Medulla oblongata (tissue), 1 donor: ENCODE measurements around the gene ST6GAL1.
"Not testable (repeated sequence)": the region's sequence is repeated elsewhere in the genome, so short reads cannot be mapped to it uniquely, and the experiment has no call there.

Source experiments
- DNase-seq: peaks from one replicate; pipeline ENCODE4 v3.0.0-alpha.2; 2015; ENCODE audit errors: extremely low spot score

ST6GAL1 gene

DNA sequence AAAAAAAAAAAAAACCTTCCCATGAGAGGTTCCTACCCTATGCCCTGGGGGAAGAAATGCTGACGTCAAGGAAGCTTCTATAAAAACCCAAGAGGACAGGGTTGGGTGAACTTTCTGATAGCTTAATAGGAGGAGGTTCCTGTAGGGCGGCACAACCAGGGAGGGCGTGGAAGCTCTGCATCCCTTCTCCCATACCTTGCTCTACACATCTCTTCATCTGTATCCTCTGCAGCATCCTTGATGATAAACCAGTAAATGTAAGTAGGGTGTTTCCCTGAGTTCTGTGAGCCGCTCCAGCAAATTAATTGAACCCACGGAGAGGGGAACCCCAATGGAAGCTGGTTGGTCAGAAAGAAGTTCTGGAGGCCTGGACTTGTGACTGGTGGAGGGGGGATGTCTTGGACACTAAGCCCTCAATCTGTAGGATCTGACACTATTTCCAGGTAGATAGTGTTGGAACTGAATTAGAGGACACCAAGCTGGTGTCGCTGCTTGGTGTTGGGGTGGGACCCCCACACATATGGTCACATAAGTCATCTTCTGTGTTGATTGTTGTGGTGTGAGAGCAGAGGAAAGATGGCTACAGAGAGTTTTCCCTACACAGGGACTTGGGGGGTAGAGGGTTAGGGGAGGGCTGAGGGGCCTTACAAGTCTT is 91.5 kb downstream of the ST6GAL1 start:
- no peak for DNase-seq

DNA sequence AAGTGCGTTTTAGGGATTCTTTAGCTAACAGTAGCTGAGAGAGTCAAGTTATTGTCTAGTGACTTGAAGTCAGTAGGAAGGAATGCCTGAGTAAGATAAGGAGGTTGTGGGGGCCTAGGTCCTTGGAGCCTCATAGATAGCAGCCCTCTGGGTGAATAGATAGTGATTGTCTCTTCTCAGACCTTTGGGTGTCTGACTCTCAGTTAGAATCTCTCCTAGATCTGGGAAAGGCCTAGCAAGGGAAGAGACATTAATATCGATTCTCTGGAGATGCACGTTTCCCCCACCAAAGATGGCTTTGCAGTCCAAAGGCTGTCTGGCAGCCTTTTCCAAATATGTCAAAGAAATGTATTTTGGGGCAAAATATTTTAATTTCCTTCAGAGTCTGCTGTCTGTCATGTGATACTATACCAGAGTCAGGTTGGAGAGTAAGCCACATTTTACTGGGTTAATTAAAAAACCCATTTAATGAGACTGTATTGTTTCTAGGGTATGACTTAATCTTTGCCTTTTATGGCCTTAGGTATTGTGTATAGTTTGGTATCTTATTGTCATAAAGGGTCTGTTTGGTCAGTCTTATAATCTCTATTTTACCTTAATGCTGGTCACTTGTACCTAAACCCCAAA is 92.2 kb downstream of the ST6GAL1 start:
- no peak for DNase-seq

DNA sequence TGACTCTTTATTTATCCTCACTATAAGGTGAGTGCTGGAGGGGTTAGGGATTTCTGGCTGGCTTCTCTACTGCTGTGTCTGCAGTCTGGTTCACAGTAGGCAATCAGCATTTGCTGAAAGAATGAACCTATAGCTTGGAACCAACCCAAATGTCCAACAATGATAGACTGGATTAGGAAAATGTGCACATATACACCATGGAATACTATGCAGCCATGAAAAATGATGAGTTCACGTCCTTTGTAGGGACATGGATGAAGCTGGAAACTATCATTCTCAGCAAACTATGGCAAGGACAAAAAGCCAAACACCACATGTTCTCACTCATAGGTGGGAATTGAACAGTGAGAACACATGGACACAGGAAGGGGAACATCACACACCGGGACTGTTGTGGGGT is 93.0 kb downstream of the ST6GAL1 start:
- not testable (repeated sequence) for DNase-seq

DNA sequence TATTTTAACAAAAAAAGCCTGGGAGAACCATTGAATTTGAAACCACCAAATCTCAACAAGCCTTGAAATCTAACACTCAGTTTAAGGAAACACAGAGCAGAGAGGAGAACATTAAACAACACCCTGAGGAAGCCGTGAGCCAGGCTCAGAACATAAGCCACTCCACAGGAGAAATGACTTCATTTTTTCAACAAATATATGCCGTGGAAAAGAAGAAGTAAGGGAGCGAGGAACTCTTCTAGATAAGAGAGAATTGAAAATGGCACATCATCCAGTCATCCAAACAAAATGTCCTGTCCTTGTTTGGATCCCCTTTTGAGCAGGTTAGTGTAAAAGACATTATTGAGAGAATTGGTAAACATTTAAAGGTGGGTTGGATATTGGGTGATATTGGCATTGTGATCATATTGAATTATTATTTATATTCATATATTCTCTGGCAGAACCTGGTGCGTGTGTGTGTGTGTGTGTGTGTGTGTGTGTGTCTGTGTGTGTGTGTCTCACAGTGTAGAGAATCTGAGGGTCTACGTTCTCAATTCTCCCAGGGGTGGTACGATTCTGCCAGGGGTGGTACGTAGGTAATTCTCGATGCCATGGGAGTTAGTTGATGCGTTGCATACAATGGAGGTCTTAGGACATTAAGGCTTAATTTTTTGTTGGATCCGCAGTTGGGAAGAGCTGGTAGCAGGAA is 94.4 kb downstream of the ST6GAL1 start:
- DNase-seq, result no peak

DNA sequence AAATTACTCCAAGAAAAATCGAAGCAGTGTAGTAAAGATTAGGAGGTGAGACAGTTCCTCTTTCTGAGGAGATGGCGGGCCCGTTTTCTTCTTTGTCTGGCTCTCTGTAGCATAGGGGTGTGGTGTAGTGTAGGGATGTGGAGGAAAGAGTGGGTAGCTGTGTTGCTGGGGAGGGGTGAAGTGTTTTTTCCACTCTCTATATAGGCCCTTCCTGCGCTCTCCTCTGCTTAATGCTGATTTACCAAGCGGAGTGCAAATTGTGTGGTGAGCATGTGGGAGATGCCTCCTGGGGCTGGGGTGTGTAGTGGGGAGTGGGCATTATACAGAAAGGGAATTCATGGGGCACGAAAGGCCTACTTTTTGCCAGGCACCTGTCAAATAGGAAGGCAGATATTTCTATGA is 94.9 kb downstream of the ST6GAL1 start:
- no peak for DNase-seq

DNA sequence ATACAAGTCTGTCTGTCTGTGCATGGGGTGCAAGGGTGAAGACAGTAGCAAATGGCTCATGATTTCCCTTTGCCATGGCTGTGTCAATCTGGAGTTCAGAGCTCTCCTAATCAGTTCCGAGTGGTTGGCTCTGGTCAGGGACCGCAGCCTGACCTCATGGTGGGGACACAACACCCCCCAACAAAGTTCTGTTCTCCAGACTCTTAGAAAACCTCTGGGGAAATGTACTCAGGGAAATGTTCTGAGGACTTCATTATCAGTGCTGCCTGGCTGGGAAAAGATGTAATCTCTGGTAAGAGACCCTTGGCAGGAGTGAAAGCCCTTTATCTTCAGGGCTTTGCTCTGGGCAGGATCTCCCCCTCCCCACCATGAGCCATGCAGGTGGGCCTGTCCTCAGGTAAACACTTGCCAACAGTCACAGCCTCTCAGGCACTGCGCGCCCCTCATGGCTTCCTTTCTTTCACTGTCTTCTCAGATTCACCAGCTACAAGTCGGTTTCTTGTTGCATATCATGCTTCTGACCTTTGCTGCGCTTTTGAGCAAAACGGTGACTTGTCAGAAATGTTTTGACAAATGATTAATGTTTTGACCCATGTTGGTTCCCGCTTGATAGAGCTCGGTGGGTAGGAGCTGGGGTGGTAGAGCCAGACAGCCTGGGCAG is 95.5 kb downstream of the ST6GAL1 start:
- no peak for DNase-seq

DNA sequence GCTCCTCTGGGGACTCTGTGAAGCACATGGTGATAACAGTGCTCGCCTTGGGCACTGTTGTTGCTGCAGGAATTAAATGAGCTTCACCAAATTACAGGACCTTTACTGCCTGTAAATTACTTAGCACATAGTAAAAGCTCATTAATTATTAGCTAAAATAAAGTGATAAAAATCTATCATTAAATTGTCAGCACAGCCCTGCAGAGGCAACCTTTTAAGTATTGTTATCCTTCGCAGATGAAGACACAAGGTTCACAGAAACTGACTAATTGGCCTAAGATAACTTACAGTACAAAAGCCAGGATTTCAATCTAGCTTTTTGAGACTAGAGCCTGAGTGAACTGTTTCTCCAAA is 96.0 kb downstream of the ST6GAL1 start:
- no peak for DNase-seq

DNA sequence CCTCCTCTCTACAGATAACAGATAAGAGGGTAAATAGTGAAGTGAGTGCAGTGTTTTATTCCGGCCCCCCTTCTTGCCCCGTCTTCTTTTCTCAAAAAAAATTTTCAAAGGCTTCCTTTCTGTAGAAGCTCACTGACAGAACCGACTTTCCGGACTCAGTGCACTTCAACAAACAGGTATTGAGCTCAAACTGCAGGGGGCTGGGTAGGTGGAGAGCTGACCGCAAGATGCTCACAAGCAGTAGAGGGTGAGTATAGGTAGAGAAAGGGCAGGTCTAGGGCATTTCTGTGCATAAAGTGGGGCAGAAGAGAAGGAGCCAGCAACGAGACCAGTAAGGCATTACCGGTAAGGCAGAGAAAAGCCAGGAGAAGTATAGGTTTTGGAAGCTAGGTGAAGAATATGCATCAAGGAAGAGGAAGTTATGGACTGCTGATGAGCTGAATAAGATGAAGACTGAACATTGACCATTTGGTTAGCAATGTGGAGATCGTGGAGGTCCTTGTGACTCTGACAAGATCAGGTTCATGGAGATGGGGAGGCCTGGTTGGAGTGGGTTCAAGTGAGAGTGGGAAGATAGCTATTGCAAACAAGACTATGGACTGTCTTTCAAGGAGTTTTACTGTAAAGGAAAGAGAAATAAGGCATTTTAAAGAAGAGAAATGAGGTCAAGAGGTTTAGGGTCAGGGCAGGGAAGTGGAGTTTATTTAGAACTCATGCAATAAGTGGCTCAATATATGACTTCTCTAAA is 97.4 kb downstream of the ST6GAL1 start:
- DNase-seq, result no peak

DNA sequence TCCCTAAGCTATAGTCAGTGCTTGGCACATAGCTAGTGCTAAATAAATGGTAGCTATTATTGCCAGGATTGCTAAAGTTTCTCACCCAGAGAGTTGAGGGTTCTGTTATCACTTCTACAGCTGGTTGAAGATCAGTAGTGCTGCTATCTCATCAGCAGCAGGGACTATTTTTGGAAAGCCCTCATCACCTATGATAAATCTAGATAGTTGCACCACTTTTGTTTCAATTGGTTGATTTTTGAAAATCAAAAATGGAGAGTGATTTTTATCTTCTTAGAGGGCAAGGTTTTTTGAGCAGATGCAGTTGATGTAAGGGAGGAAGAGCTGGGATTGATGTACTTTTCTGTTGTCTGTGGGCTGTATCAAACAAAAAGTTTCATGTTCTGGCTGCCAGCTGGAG is 101.6 kb downstream of the ST6GAL1 start:
- DNase-seq, result no peak

DNA sequence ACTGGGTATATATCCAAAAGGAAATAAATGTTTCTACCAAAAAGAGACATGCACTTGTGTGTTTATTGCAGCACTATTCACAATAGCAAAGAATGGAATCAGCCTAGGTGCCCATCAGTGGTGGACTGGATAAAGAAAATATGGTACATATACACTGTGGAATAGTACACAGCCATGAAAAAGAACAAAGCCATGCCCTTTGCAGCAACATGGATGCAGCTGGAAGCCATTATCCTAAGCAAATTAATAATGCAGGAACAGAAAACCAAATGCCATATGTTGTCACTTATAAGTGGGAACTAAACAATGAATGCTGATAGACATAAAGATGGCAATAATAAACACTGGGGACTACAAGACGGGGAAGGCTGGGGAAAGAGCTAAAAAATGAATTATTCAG is 106.1 kb downstream of the ST6GAL1 start:
- no peak for DNase-seq

DNA sequence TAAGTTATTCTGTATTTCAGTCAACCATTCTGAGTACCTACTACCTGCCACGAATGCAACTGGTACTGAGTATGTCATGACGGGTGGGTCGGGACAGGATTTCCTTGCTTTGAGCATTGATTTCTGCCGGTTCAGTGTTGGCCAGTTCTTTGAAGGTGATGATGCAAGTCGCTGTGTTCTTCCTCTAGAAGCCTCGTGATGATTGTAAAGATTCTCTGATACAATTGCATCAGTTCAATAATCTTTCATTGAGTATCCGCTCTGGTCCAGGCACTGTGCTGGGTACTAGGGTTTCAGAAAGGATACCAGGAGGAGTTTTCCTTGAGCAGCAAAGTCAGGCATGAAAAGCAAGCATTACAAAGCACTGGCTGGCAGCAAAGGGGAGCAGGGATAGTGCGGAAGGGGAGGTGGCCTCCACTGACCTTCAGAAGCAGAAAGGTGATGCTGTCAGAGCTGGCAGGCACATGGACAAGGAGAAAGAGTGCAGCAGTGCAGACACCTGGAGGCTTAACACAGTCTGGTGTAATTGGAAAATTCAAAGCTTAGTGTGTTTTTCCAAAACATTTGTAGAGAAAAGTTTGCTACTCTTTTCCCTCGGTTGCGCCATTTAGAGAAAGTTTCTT is 108.9 kb downstream of the ST6GAL1 start:
- no peak for DNase-seq

DNA sequence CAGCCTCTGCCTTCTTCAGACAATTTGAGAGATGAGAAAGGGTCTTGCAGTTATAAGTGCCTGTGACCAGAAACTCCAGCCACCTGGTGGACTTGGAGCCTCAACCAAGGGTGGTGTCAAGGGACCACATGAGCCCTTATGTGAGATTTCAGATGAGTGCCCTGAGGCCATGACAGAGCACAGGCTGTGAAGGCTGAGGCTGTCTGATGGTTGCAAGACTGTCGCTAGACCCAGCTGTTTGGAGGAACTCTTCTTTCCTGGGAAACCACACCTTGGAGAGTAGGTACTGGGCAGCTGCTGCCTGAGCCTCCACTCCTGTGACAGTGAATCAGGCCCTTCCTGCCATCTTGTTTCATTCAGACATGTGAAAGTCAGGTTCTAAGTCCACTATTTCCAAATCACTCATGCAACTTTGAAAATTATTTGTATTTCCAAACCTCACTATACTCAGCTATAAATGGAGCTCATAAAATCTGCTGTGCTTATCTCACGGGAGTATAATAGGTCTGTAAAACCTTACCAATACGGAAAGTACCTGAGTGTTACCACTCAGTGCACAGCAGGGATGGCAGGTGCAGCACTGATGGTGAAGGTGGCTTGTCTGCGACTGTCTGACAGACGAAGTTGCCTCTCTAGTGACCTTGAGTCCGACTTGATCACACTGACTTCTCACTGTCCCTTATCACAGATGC is 109.5 kb downstream of the ST6GAL1 start:
- no peak for DNase-seq

DNA sequence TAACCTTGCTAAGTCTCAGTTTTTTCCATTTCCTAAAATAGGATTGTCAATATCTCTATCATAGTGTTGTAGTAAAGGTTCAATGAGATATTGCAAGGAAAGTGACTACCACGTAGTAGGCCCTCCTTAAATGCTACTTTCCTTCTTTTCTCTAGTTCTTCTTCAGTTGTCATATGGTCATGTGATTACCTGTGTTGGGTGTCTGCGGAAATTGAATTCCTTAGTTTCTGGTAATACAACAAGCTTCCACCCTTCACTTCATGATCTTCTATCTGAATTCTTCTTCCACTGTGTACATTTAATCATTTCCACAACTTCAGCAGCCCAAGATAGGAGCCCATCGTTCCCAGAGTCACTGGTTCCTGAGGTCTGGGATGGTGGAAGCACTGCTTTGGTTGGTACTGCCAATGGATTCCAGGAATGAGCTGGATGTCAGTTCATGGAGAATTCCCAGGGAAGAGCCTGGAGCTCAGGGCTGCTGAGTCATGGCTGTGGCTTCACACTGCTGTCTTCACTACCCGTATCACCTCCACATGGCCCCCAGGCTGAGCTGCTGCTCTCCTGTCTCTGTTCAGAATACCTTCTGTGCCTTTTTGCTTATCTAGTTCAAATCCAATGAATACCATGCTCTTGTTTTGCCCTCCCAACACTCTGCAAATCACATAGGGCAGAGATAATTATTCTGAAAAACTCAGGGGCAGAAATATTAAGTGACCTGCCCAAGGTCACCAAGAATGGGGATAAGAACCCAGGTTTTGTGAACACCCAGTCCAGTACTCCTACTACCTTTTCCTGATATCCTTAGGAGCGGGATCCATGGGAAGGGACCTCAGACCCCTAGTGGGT is 110.4 kb downstream of the ST6GAL1 start:
- DNase-seq, result no peak

DNA sequence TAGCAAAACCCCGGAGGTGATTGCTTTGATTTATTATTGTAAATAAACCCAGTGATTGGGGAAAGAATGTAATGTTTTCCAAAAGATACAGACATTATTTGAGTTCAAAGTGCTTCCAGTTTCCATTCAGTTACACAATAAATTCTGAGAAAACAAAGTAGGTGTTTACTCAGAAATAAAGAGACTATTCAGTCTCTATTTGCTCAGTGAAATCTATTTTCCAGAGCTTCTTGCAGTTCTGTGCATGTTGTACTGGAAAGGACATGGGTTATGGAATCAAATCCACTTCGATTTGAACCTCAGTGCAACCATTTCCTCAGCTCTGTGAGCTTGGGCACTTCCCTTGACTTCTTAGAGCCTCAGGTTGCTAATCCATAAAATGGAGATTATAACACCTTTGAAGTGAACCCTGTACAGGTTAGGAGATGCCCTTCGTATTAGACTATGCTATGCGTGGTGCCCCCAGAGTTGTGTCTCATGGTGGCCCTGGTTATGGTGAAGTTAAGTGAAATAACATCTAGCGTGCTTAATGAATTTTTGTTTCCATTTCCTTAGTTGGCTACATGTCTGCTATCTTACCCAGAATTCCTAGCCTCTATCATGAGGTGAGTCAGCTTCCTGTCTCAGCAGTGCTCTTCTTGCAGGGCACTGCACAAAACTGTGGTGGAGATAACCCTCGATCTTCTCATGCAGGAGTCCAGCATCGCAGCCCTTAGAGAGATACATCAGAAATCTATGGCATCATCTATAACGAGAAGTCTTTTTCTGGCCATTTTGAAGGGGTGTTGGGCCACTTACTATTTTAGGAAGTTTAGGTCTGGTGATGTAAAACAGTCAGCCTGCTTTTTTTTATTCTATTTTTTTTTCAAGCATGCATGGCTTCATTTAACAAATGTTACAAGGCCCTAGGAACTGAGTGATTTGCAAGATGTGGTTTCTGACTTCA is 111.3 kb downstream of the ST6GAL1 start:
- DNase-seq, result no peak

DNA sequence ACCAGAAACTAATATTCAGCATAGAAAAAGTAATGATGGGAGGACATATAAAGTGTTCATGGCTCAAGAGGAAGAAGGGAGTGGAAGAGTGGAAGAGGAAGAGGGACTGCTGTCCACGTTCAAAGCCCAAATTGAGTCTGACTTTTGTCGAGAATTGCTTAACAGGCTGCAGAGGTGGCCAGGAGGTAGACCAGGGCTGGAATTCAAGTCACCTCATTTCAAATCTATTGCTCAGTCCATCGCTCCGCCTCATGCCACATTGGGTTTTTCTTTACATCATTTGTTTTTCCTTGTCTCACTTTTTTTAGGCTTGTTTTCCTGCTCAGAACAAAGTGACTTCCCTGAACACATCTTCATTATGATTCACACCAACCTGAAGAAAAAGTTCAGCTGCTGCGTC is 112.0 kb downstream of the ST6GAL1 start:
- no peak for DNase-seq

DNA sequence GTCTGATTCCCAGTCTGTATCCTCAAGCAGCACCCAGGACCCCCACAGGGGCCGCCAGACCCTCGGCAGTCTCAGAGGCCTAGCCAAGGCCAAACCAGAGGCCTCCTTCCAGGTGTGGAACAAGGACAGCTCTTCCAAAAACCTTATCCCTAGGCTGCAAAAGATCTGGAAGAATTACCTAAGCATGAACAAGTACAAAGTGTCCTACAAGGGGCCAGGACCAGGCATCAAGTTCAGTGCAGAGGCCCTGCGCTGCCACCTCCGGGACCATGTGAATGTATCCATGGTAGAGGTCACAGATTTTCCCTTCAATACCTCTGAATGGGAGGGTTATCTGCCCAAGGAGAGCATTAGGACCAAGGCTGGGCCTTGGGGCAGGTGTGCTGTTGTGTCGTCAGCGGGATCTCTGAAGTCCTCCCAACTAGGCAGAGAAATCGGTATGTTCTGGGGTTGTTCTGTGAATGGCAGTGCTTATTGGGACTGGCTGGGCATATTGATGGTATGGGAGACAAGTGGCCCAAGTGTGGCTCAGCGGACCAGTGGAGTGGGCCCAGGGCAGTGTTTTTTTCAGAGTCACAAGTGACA is 112.6 kb downstream of the ST6GAL1 start:
- DNase-seq, result no peak

DNA sequence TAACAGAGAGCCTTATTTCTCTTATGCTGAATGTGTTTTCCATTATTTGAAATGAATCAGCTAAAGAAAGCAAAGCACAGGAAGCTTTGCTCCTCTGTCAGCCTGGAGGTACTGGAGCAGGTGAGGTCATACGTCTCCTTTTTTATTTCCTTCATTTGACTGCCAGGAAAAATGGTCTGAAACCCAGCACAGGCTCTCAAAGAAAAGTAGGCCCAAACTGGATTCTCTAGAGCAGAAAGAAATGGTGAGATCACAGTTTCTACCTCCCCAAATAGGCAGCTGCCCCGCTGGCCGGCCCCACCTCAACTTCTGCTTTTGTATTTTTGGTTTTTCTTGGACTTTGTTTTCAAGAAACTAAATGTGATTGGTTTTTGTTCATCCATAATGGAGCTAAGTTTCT is 113.9 kb downstream of the ST6GAL1 start:
- DNase-seq, result no peak

DNA sequence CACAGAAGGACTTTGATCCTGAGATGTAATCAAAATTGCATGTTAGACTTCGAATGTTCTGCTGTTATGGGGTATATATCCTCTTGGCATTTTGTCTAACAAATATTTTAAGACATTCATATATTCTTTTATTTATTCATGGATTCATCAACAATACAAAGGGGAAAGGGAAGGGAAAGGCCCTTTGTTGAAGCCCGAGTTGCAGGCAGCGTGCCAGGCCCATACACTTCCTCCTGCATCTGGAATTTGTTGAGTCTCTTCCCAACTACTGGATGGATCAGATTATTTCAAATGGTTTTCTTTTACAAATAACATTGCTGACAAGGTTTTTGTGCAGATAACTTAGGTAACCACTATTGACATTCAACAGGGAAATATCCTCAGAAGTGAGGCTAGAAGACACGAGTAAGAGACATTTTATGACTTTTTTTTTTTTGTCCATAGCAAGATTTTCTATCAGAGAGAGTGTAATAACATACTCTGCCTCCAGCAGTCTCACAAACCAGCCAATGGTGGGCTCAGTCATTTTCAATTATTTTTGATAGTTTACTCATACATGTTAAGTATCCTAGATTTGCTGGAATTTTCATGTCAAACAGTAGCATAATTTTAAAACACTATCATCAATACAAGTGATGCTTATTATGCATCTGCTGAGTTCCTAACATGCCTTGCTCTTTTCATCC is 114.7 kb downstream of the ST6GAL1 start:
- DNase-seq, result no peak
